ENCODE results near the gene ACP6. TPM values are rescaled to one million over a fixed set of nuclear protein-coding genes. Genes with fewer than 3 reads are reported as not detected.

ACP6 gene
- polyA plus RNA-seq, 2 of the 4 experiments (the other 2 are of a cell fraction), result 14.9 to 26.2 TPM

DNA sequence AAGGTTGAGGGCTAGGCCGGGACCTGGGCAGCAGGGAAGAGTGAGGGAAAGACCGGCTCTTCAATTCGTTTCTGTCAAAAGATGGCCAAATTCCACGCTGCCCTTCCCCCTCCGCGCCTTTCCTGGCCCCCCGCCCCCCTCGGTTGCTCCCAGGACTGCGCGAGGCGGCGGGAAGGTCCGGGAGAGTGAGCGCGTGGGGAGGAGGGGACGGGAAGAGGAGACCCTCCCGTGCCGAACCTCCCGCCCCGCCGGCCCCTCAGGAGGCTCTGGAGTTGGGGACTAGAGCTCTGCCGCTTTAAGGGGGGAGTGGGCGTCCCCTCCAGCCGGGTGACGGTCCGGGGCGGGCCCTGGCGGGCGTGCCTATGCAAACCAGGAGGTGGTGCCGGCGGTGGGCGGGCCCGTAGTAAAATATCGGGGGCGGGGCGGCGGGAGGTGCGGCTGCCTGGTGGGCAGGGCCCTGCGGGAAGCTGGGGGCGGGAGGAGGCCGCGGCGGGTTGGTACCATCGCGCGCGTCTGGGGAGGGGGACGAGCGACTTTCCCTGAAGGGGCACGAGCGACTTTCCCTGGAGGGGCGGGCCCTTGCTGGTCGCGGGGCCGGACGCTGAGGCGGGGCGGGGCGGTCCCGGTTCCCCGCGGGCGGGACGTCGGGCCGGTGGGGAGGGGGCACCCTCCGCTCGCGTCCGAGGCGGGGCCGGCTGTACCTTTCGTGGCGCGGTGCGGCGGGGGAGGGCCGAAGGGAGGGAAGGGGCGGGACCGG is 70.8 kb downstream of the ACP6 start:
- peak; percentile 87 to 96 for ATAC-seq
- FAIRE-seq, result no peak
- POLR2A ChIA-PET, result interaction anchor here (1.0 to 1.9 kb wide), 5 partner anchors 9 to 63 kb away, joined by 4 to 8 read pairs (median 5); partner anchors contain the start of gene BCL9
- H3K4me2 ChIP-seq, result peak overlapping the region; percentile 95
- peak overlapping the region; percentile 98 for H3K4me3 ChIP-seq
- 0% methylated on average over 11 of the region's 80 CpGs for WGBS (ENCODE audit: missing lambda C conversion rate)
- H3K4me1 ChIP-seq, result peaks cover 7% of the 10 kb centered on the region; the same call in 2 of the 3 replicates
- H3K9me3 ChIP-seq, result no peaks in the 10 kb centered on the region; the same call in 2 of the 3 replicates
- peak; percentile 79 to 92 for DNase-seq (ENCODE audit: low read depth in 1 of 2, low spot score in 1 of 2)
- CTCF ChIA-PET, result interaction anchor here (1.0 to 1.9 kb wide), 5 partner anchors 61 to 293 kb away, joined by 3 to 6 read pairs (median 3); no protein-coding TSS in a partner anchor
- H3K27ac ChIP-seq, result peak overlapping the region; percentile 91 to 97
- TF ChIP-seq PHF8 (IDR thresholded peaks at IDR 0.05; ENCODE audit: borderline replicate concordance, low read depth) (peak; percentile 18; the same call in 1 of the 2 replicates), SREBF2 (IDR thresholded peaks at IDR 0.05) (no peak), SMC3 (IDR thresholded peaks at IDR 0.05) (0 out of 3 replicates have a peak, but pooled peaks have one; percentile 6), HOXB5 (CRISPR knock-in tag; IDR thresholded peaks at IDR 0.05) (no peak), MYC (IDR thresholded peaks at IDR 0.05; ENCODE audit: borderline replicate concordance, low read length) (no peak), EP300 (IDR thresholded peaks at IDR 0.05) (no peak), ESRRA (IDR thresholded peaks at IDR 0.05; ENCODE audit: borderline replicate concordance, low read length) (no peak), RAD21 (conservative IDR thresholded peaks at IDR 0.05 in 1 of 2, IDR thresholded peaks at IDR 0.05 in 1 of 2) (no peak), FOXS1 (CRISPR knock-in tag; IDR thresholded peaks at IDR 0.05) (no peak), ZC3H11A (IDR thresholded peaks at IDR 0.05) (no peak), MAZ (IDR thresholded peaks at IDR 0.05; ENCODE audit: borderline replicate concordance, low read depth, low read length) (0 out of 2 replicates have a peak, but pooled peaks have one; percentile 14), NPAS2 (CRISPR knock-in tag; IDR thresholded peaks at IDR 0.05; ENCODE audit: borderline replicate concordance) (no peak), POLR2A (IDR thresholded peaks at IDR 0.05; ENCODE audit: low read length) (peak; percentile 55)
- TF ChIP-seq, protein P1, sequence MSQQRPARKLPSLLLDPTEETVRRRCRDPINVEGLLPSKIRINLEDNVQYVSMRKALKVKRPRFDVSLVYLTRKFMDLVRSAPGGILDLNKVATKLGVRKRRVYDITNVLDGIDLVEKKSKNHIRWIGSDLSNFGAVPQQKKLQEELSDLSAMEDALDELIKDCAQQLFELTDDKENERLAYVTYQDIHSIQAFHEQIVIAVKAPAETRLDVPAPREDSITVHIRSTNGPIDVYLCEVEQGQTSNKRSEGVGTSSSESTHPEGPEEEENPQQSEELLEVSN (IDR thresholded peaks at IDR 0.05; ENCODE audit: borderline replicate concordance, low read depth), result 0 out of 2 replicates have a peak, but pooled peaks have one; percentile 12
- TF ChIP-seq, protein P2, sequence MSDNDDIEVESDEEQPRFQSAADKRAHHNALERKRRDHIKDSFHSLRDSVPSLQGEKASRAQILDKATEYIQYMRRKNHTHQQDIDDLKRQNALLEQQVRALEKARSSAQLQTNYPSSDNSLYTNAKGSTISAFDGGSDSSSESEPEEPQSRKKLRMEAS (IDR thresholded peaks at IDR 0.05), result peak; percentile 68
- TF ChIP-seq, protein P3, sequence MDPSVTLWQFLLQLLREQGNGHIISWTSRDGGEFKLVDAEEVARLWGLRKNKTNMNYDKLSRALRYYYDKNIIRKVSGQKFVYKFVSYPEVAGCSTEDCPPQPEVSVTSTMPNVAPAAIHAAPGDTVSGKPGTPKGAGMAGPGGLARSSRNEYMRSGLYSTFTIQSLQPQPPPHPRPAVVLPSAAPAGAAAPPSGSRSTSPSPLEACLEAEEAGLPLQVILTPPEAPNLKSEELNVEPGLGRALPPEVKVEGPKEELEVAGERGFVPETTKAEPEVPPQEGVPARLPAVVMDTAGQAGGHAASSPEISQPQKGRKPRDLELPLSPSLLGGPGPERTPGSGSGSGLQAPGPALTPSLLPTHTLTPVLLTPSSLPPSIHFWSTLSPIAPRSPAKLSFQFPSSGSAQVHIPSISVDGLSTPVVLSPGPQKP (IDR thresholded peaks at IDR 0.05; ENCODE audit: low read depth, low read length), result no peak
- TF ChIP-seq, protein P4, sequence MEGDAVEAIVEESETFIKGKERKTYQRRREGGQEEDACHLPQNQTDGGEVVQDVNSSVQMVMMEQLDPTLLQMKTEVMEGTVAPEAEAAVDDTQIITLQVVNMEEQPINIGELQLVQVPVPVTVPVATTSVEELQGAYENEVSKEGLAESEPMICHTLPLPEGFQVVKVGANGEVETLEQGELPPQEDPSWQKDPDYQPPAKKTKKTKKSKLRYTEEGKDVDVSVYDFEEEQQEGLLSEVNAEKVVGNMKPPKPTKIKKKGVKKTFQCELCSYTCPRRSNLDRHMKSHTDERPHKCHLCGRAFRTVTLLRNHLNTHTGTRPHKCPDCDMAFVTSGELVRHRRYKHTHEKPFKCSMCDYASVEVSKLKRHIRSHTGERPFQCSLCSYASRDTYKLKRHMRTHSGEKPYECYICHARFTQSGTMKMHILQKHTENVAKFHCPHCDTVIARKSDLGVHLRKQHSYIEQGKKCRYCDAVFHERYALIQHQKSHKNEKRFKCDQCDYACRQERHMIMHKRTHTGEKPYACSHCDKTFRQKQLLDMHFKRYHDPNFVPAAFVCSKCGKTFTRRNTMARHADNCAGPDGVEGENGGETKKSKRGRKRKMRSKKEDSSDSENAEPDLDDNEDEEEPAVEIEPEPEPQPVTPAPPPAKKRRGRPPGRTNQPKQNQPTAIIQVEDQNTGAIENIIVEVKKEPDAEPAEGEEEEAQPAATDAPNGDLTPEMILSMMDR (IDR thresholded peaks at IDR 0.05), result no peak
- TF ChIP-seq, protein P5, sequence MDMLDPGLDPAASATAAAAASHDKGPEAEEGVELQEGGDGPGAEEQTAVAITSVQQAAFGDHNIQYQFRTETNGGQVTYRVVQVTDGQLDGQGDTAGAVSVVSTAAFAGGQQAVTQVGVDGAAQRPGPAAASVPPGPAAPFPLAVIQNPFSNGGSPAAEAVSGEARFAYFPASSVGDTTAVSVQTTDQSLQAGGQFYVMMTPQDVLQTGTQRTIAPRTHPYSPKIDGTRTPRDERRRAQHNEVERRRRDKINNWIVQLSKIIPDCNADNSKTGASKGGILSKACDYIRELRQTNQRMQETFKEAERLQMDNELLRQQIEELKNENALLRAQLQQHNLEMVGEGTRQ (IDR thresholded peaks at IDR 0.05), result no peak
